ENCODE results near the gene STK32C.

STK32C gene

DNA sequence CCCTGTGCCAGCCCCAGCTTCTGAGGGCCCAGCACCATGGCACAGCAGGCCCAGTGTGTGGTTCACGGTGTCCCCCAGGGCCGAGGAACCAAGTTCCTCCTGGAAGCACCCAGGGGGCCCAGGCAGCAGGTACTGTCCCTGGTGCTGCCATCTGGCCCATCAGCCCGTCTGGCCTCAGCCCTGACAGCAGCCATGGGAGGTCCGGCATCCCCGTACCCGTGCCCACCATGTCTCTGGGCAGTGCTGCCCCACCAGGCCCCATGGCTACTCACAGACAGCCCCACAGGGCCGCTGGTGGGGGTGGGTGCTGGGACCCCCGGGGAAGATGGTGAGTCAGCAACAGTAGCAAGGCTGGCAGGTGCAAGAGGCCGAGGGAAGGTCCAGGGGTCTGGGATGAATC lies 32.8 kb downstream of the STK32C start:
- no peak for DNase-seq (ENCODE audit: extremely low spot score)
- ChIA-PET CTCF (no interaction called here), POLR2A (no interaction called here)
- TF ChIP-seq SP1 (IDR thresholded peaks at IDR 0.05), result no peak

- ChIA-PET POLR2A (no interaction called here), CTCF (no interaction called here)
- DNase-seq (ENCODE audit: extremely low spot score), result no peak
Observed at GRCh38 chr10:132274581-132274980, 33.2 kb downstream of the STK32C start.

GRCh38 chr10:132273966-132274365 lies 33.8 kb downstream of the STK32C start:
- TF ChIP-seq FOXM1 (IDR thresholded peaks at IDR 0.05; ENCODE audit: borderline replicate concordance) (no peak), HDGF (IDR thresholded peaks at IDR 0.05; ENCODE audit: borderline replicate concordance) (no peak)
- DNase-seq (ENCODE audit: extremely low spot score), result no peak
- ChIA-PET CTCF (no interaction called here), POLR2A (no interaction called here)

More at GRCh38 chr10:132274581-132274980, 33.2 kb downstream of the STK32C start:
- TF ChIP-seq NFRKB (IDR thresholded peaks at IDR 0.05), result no peak
- TF ChIP-seq LEF1 (IDR thresholded peaks at IDR 0.05; ENCODE audit: borderline replicate concordance), result no peak
- TF ChIP-seq ELF4 (IDR thresholded peaks at IDR 0.05), result no peak
- TF ChIP-seq BHLHE40 (IDR thresholded peaks at IDR 0.05; ENCODE audit: borderline replicate concordance), result no peak
- TF ChIP-seq FOXM1 (IDR thresholded peaks at IDR 0.05; ENCODE audit: borderline replicate concordance), result no peak
- TF ChIP-seq SP1 (IDR thresholded peaks at IDR 0.05), result no peak
- no peak for TF ChIP-seq ZNF384 (IDR thresholded peaks at IDR 0.05)
- TF ChIP-seq, protein P1, sequence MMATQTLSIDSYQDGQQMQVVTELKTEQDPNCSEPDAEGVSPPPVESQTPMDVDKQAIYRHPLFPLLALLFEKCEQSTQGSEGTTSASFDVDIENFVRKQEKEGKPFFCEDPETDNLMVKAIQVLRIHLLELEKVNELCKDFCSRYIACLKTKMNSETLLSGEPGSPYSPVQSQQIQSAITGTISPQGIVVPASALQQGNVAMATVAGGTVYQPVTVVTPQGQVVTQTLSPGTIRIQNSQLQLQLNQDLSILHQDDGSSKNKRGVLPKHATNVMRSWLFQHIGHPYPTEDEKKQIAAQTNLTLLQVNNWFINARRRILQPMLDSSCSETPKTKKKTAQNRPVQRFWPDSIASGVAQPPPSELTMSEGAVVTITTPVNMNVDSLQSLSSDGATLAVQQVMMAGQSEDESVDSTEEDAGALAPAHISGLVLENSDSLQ (IDR thresholded peaks at IDR 0.05), result no peak
- TF ChIP-seq ARNT (IDR thresholded peaks at IDR 0.05), result no peak
- no peak for TF ChIP-seq FOXK2 (IDR thresholded peaks at IDR 0.05)

GRCh38 chr10:132273304-132273944 lies 34.3 kb downstream of the STK32C start:
- no peak for DNase-seq (ENCODE audit: extremely low spot score)
- TF ChIP-seq BHLHE40 (IDR thresholded peaks at IDR 0.05; ENCODE audit: borderline replicate concordance) (no peak), ARNT (IDR thresholded peaks at IDR 0.05) (no peak)
- CTCF ChIA-PET, result no interaction called here
- POLR2A ChIA-PET, result no interaction called here

- DNase-seq (ENCODE audit: extremely low spot score), result no peak
- POLR2A ChIA-PET, result no interaction called here
- CTCF ChIA-PET, result no interaction called here
- TF ChIP-seq SP1 (IDR thresholded peaks at IDR 0.05), result no peak
- no peak for TF ChIP-seq LEF1 (IDR thresholded peaks at IDR 0.05; ENCODE audit: borderline replicate concordance)
- TF ChIP-seq ELF4 (IDR thresholded peaks at IDR 0.05), result no peak
- TF ChIP-seq FOXK2 (IDR thresholded peaks at IDR 0.05), result no peak
- no peak for TF ChIP-seq ARNT (IDR thresholded peaks at IDR 0.05)
- TF ChIP-seq HDGF (IDR thresholded peaks at IDR 0.05; ENCODE audit: borderline replicate concordance), result no peak
- no peak for TF ChIP-seq CTBP1 (IDR thresholded peaks at IDR 0.05; ENCODE audit: borderline replicate concordance)
- no peak for TF ChIP-seq L3MBTL2 (conservative IDR thresholded peaks at IDR 0.05)
- no peak for TF ChIP-seq ZNF384 (IDR thresholded peaks at IDR 0.05)
- TF ChIP-seq, protein P1 (IDR thresholded peaks at IDR 0.05), result no peak
- TF ChIP-seq BHLHE40 (IDR thresholded peaks at IDR 0.05; ENCODE audit: borderline replicate concordance), result no peak
- TF ChIP-seq TARDBP (IDR thresholded peaks at IDR 0.05), result no peak
- TF ChIP-seq FOXA1 (IDR thresholded peaks at IDR 0.05), result no peak
- no peak for TF ChIP-seq FOXM1 (IDR thresholded peaks at IDR 0.05; ENCODE audit: borderline replicate concordance)
- TF ChIP-seq NFRKB (IDR thresholded peaks at IDR 0.05), result no peak
- TF ChIP-seq SUZ12 (IDR thresholded peaks at IDR 0.05), result no peak
Observed at GRCh38 chr10:132272231-132272971, 35.3 kb downstream of the STK32C start.

- no peak for TF ChIP-seq ARNT (IDR thresholded peaks at IDR 0.05)
- no peak for TF ChIP-seq BHLHE40 (IDR thresholded peaks at IDR 0.05; ENCODE audit: borderline replicate concordance)
- no peak for TF ChIP-seq CTBP1 (IDR thresholded peaks at IDR 0.05; ENCODE audit: borderline replicate concordance)
- TF ChIP-seq TARDBP (IDR thresholded peaks at IDR 0.05), result no peak
- TF ChIP-seq, protein P1 (IDR thresholded peaks at IDR 0.05), result no peak
- TF ChIP-seq L3MBTL2 (conservative IDR thresholded peaks at IDR 0.05), result no peak
- TF ChIP-seq ELF4 (IDR thresholded peaks at IDR 0.05), result no peak
- no peak for TF ChIP-seq SUZ12 (IDR thresholded peaks at IDR 0.05)
- CTCF ChIA-PET, result no interaction called here
- POLR2A ChIA-PET, result no interaction called here
- DNase-seq (ENCODE audit: extremely low spot score), result no peak
Observed at GRCh38 chr10:132271458-132272230, 36.1 kb downstream of the STK32C start.

Data from HEK293T (cell line).